NCI-H460 (cell line): Measurements from ENCODE around the gene RGS13. TPM values are rescaled to one million over a fixed set of nuclear protein-coding genes. Genes with fewer than 3 reads are reported as not detected.

ENCODE experiments used
- total RNA-seq: library from RNA; depleted of rRNA; stranded (reverse); fragments of >200 nt; shearing (Covaris generic); gene quantifications from 2 replicates; pipeline ENCODE4 v1.2.3, GENCODE V29; 2014; rRNA removed

RGS13 gene
- total RNA-seq, 1 experiment from 2014 or later, result not detected

Other genes starting within 250 kb of the RGS13 start
- not detected in 2 replicates for gene RGS1, start 60.4 kb upstream of the RGS13 start, total RNA-seq
- gene RGS2, start 172.9 kb downstream of the RGS13 start, total RNA-seq, result 1,186 and 1,197 TPM in 2 replicates